ENCODE results near the gene C2CD4C.
"Not testable (repeated sequence)": the region's sequence is repeated elsewhere in the genome, so short reads cannot be mapped to it uniquely, and the experiment has no call there.

- not testable (repeated sequence) for TF ChIP-seq ZNF274 (IDR thresholded peaks at IDR 0.05; ENCODE audit: low read depth, low read length); YY1 (IDR thresholded peaks at IDR 0.05; ENCODE audit: insufficient read depth, insufficient read length); SUZ12 (IDR thresholded peaks at IDR 0.05; ENCODE audit: extremely low read depth, insufficient read depth, insufficient read length)
These were observed 2.3 kb upstream of the C2CD4C start for GRCh38 chr19:411121-411722.
